Fibroblast of lung (primary cell): ENCODE data around the gene TBC1D2B. TPM values are rescaled to one million over a fixed set of nuclear protein-coding genes. Genes with fewer than 3 reads are reported as not detected.

ENCODE experiments used
- DNase-seq, 2 donors: peaks; one replicate each; pipeline versions ENCODE4 v3.0.0 to v3.0.0-alpha.2; 2010; ENCODE audit warnings: low read depth in 2 of 2
- H2AFZ ChIP-seq: 2 replicates; pipeline ENCODE4 v1.5.1; 2012; ENCODE audit warnings: low read length, control low read depth, inconsistent platforms
- H3K27ac ChIP-seq: 2 replicates; pipeline ENCODE4 v1.5.1; 2011; ENCODE audit warnings: low read length, control low read depth; ENCODE audit not compliant: insufficient read depth
- H3K27me3 ChIP-seq: 2 replicates; pipeline ENCODE4 v1.5.1; 2011; ENCODE audit warnings: mild to moderate bottlenecking, low read length; ENCODE audit not compliant: control insufficient read depth, insufficient read depth
- H3K36me3 ChIP-seq: 2 replicates; pipeline ENCODE4 v1.5.1; 2011; ENCODE audit warnings: low read length; ENCODE audit not compliant: control insufficient read depth, insufficient read depth
- H3K4me1 ChIP-seq: 2 replicates; pipeline ENCODE4 v1.5.1; 2011; ENCODE audit warnings: low read length; ENCODE audit not compliant: control insufficient read depth, insufficient read depth; ENCODE audit errors: extremely low read depth
- H3K4me2 ChIP-seq: 2 replicates; pipeline ENCODE4 v1.5.1; 2011; ENCODE audit warnings: low read length, control low read depth; ENCODE audit not compliant: insufficient read depth; ENCODE audit errors: extremely low read depth
- H3K4me3 ChIP-seq, 4 experiments: fragments of 200-600 bp in 1 of 4; sonication (generic) in 1 of 4; replicated peaks in 1 of 4; 2 replicates each; pipeline ENCODE4 v1.5.1; 2011 to 2016; ENCODE audit warnings: low read length in 4 of 4, low read depth in 3 of 4, mild to moderate bottlenecking in 3 of 4, control low read depth in 2 of 4, inconsistent platforms in 1 of 4, mixed read lengths in 1 of 4; ENCODE audit not compliant: insufficient read depth in 1 of 4; ENCODE audit errors: control extremely low read depth in 1 of 4
- H3K79me2 ChIP-seq: 2 replicates; pipeline ENCODE4 v1.5.1; 2012; ENCODE audit warnings: mild to moderate bottlenecking, low read length, inconsistent platforms; ENCODE audit not compliant: control insufficient read depth, insufficient read depth
- H3K9ac ChIP-seq: 2 replicates; pipeline ENCODE4 v1.5.1; 2011; ENCODE audit warnings: mild to moderate bottlenecking, low read length, control low read depth; ENCODE audit not compliant: insufficient read depth
- H3K9me3 ChIP-seq: 2 replicates; pipeline ENCODE4 v1.5.1; 2012; ENCODE audit warnings: low read depth, low read length; ENCODE audit not compliant: control insufficient read depth, insufficient read depth
- H4K20me1 ChIP-seq: 2 replicates; pipeline ENCODE4 v1.5.1; 2011; ENCODE audit warnings: low read length; ENCODE audit not compliant: control insufficient read depth, insufficient read depth; ENCODE audit errors: extremely low read depth
- CTCF ChIP-seq, 2 donors: IDR thresholded peaks in 1 of 2; conservative IDR thresholded peaks in 1 of 2; 1 replicate in 1 of 2; 2 replicates in 1 of 2; pipeline ENCODE4 v1.5.1; 2011 to 2012; ENCODE audit warnings: low read length in 2 of 2, control low read depth in 1 of 2, inconsistent platforms in 1 of 2, low read depth in 1 of 2, mild to moderate bottlenecking in 1 of 2
- EZH2 ChIP-seq: IDR thresholded peaks from 2 replicates; pipeline ENCODE4 v1.5.1; 2012; ENCODE audit warnings: low read length, control low read depth, mild to moderate bottlenecking; ENCODE audit errors: missing control alignments
- polyA plus RNA-seq, 2 donors: library from polyadenylated mRNA; depleted of rRNA in 1 of 2; stranded (reverse) in 1 of 2; unstranded in 1 of 2; fragments of >200 nt; gene quantifications; 2 replicates each; pipeline ENCODE4 v1.2.1, GENCODE V29; 2011 to 2012; ENCODE audit warnings: missing spikeins in 1 of 2
- total RNA-seq: library from RNA; depleted of rRNA; stranded (reverse); fragments of >200 nt; gene quantifications from 2 replicates; pipeline ENCODE4 v1.2.1, GENCODE V29; 2014

TBC1D2B gene
- total and polyA plus RNA-seq, 2 donors (not counting 1 experiment from before 2014, with no cell fraction given) = 49.4 to 73.3 TPM

DNA sequence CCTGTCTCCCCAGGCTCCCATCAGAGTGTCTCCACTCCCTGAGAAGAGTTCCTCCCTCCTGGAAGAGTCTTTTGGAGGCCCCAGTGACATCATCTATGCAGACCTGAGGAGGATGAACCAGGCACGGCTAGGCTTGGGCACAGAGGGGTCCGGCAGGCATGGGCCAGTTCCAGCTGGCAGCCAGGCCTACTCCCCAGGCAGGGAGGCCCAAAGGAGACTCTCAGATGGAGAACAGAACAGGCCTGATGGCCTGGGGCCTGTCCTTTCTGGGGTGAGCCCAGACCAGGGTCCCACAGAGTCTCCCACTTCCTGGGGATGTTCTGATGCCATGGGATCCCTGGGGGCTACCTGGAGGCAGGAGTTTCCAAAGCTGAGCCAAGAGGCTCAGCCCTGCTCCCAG lies 23.4 kb upstream of the TBC1D2B start:
- DNase-seq = no peak
- Histone ChIP-seq H3K9ac (no peak overlapping the region), H3K27me3 (no peaks in the 10 kb centered on the region), H4K20me1 (no peaks in the 10 kb centered on the region), H2AFZ (no peak overlapping the region), H3K4me3 (no peak overlapping the region), H3K79me2 (no peaks in the 10 kb centered on the region), H3K9me3 (no peaks in the 10 kb centered on the region), H3K4me1 (peaks cover 1% of the 10 kb centered on the region), H3K27ac (no peak overlapping the region), H3K4me2 (no peak overlapping the region), H3K36me3 (no peaks in the 10 kb centered on the region)
- TF ChIP-seq CTCF (conservative IDR thresholded peaks at IDR 0.05 in 1 of 2, IDR thresholded peaks at IDR 0.05 in 1 of 2; ENCODE audit: low read depth in 1 of 2, low read length in 2 of 2) = no peak
- no peak for TF ChIP-seq EZH2

GRCh38 chr15:78098131-78098755 lies 20.7 kb upstream of the TBC1D2B start:
- TF ChIP-seq CTCF (conservative IDR thresholded peaks at IDR 0.05 in 1 of 2, IDR thresholded peaks at IDR 0.05 in 1 of 2; ENCODE audit: low read depth in 1 of 2, low read length in 2 of 2) = no peak
- no peak for TF ChIP-seq EZH2

GRCh38 chr15:78097667-78098066 lies 20.2 kb upstream of the TBC1D2B start:
- TF ChIP-seq EZH2 = no peak
- TF ChIP-seq CTCF (conservative IDR thresholded peaks at IDR 0.05 in 1 of 2, IDR thresholded peaks at IDR 0.05 in 1 of 2; ENCODE audit: low read depth in 1 of 2, low read length in 2 of 2) = no peak
- Histone ChIP-seq H3K36me3 (no peaks in the 10 kb centered on the region), H3K27me3 (no peaks in the 10 kb centered on the region), H3K4me1 (peaks cover 8% of the 10 kb centered on the region), H3K27ac (no peak overlapping the region), H3K9ac (no peak overlapping the region), H3K9me3 (no peaks in the 10 kb centered on the region), H3K4me2 (no peak overlapping the region), H2AFZ (no peak overlapping the region), H3K4me3 (no peak overlapping the region), H3K79me2 (no peaks in the 10 kb centered on the region), H4K20me1 (no peaks in the 10 kb centered on the region)
- no peak for DNase-seq

More at GRCh38 chr15:78098131-78098755, 20.7 kb upstream of the TBC1D2B start:
- H4K20me1 ChIP-seq = no peaks in the 10 kb centered on the region
- H3K4me3 ChIP-seq = no peak overlapping the region
- H3K9ac ChIP-seq = no peak overlapping the region
- H3K4me1 ChIP-seq = peaks cover 4% of the 10 kb centered on the region
- no peak for DNase-seq
- no peaks in the 10 kb centered on the region for H3K79me2 ChIP-seq
- H2AFZ ChIP-seq = no peak overlapping the region
- H3K9me3 ChIP-seq = no peaks in the 10 kb centered on the region
- no peak overlapping the region for H3K4me2 ChIP-seq
- H3K27me3 ChIP-seq = no peaks in the 10 kb centered on the region
- no peaks in the 10 kb centered on the region for H3K36me3 ChIP-seq
- no peak overlapping the region for H3K27ac ChIP-seq
